ENCODE results near the gene MTFR1L. TPM values are rescaled to one million over a fixed set of nuclear protein-coding genes. Genes with fewer than 3 reads are reported as not detected.

MTFR1L gene
- total RNA-seq, 2 experiments from 2014 or later: 25.5 to 28.0 TPM

- no peaks in the 10 kb centered on the region for H3K36me3 ChIP-seq (ENCODE audit: insufficient read depth, low read length)
- H3K9me3 ChIP-seq (ENCODE audit: control insufficient read depth in 1 of 2, insufficient read depth in 1 of 2, low read length in 2 of 2): no peaks in the 10 kb centered on the region
- TF ChIP-seq, protein P1, sequence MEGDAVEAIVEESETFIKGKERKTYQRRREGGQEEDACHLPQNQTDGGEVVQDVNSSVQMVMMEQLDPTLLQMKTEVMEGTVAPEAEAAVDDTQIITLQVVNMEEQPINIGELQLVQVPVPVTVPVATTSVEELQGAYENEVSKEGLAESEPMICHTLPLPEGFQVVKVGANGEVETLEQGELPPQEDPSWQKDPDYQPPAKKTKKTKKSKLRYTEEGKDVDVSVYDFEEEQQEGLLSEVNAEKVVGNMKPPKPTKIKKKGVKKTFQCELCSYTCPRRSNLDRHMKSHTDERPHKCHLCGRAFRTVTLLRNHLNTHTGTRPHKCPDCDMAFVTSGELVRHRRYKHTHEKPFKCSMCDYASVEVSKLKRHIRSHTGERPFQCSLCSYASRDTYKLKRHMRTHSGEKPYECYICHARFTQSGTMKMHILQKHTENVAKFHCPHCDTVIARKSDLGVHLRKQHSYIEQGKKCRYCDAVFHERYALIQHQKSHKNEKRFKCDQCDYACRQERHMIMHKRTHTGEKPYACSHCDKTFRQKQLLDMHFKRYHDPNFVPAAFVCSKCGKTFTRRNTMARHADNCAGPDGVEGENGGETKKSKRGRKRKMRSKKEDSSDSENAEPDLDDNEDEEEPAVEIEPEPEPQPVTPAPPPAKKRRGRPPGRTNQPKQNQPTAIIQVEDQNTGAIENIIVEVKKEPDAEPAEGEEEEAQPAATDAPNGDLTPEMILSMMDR (IDR thresholded peaks at IDR 0.05): no peak
- H3K36me3 Mint-ChIP-seq (ENCODE audit: low read depth): no peaks in the 10 kb centered on the region
- no peaks in the 10 kb centered on the region for H3K27me3 Mint-ChIP-seq
- intact Hi-C loops (cut with DNase I, micrococcal nuclease): no loop called here
- no peak overlapping the region for H3K4me3 Mint-ChIP-seq
- H3K27ac Mint-ChIP-seq: no peak overlapping the region
- no peak for DNase-seq
- H3K4me3 ChIP-seq (ENCODE audit: low read length): no peak overlapping the region
- ChIA-PET CTCF (no interaction called here), POLR2A (no interaction called here)
- H3K4me1 Mint-ChIP-seq (ENCODE audit: low read depth): peaks cover 6% of the 10 kb centered on the region
- H3K9me3 Mint-ChIP-seq: no peaks in the 10 kb centered on the region
- no peaks in the 10 kb centered on the region for H3K27me3 ChIP-seq (ENCODE audit: control insufficient read depth in 1 of 2, insufficient read depth in 2 of 2, low read length in 2 of 2)
- ATAC-seq (ENCODE audit: poor library complexity): no peak
- no peak overlapping the region for H3K27ac ChIP-seq (ENCODE audit: low read depth in 1 of 2, low read length in 2 of 2)
- H3K4me1 ChIP-seq (ENCODE audit: insufficient read depth, low read length): peaks cover 14% of the 10 kb centered on the region
These were observed 44.7 kb downstream of the MTFR1L start for GRCh38 chr1:25864434-25864833.

GRCh38 chr1:25866288-25866687 is 46.5 kb downstream of the MTFR1L start:
- Mint-ChIP-seq H3K4me3 (no peak overlapping the region), H3K27me3 (no peaks in the 10 kb centered on the region)

DNA sequence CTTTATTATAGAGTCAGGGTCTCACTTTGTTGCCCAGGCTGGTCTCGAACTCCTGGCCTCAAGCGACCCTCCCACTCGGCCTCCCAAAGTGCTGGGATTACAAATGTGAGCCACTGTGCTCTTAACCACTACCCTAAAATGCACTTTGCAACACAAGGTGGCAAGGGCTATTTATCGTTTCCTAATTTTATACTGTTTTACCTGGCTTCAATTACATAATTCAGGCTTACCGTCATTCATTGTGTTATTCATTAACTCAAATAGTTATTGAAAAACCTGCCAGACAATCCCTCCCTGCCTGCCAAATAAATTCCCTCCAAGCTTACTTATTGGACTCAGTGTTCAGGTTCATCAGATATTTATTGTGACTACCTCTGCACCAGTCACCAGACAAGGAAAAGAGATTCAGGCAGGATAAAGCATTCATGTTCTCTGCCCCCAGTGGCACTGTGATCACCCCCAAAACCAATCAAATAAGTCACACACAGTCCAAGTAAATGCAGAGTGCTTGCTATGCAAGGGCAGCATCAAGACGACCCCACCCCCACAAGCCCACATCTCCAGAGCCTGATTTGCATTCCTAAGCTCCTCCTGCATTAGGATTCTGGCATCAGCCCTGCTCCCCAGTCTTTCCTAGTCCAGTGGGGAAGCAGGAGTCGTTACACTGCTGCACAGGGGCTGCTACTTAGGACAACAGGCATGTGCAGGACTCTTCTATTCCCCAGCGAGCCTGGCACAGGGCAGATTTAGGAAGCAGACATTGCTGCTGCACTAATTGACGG is 47.6 kb downstream of the MTFR1L start:
- intact Hi-C loops (cut with DNase I, micrococcal nuclease): no loop called here
- ChIA-PET POLR2A (no interaction called here), CTCF (no interaction called here)

More at GRCh38 chr1:25866288-25866687, 46.5 kb downstream of the MTFR1L start:
- POLR2A ChIA-PET: no interaction called here
- DNase-seq (no peak), ATAC-seq (ENCODE audit: poor library complexity) (no peak)
- H3K27ac ChIP-seq (ENCODE audit: low read depth in 1 of 2, low read length in 2 of 2): no peak overlapping the region
- H3K27me3 ChIP-seq (ENCODE audit: control insufficient read depth in 1 of 2, insufficient read depth in 2 of 2, low read length in 2 of 2): no peaks in the 10 kb centered on the region
- TF ChIP-seq, protein P1 (IDR thresholded peaks at IDR 0.05): no peak
- H3K27ac Mint-ChIP-seq: no peak overlapping the region
- no peaks in the 10 kb centered on the region for H3K9me3 ChIP-seq (ENCODE audit: control insufficient read depth in 1 of 2, insufficient read depth in 1 of 2, low read length in 2 of 2)
- H3K36me3 ChIP-seq (ENCODE audit: insufficient read depth, low read length): no peaks in the 10 kb centered on the region
- H3K4me1 ChIP-seq (ENCODE audit: insufficient read depth, low read length): peaks cover 2% of the 10 kb centered on the region
- no peak overlapping the region for H3K4me3 ChIP-seq (ENCODE audit: low read length)
- CTCF ChIA-PET: no interaction called here
- H3K9me3 Mint-ChIP-seq: no peaks in the 10 kb centered on the region
- no peaks in the 10 kb centered on the region for H3K4me1 Mint-ChIP-seq (ENCODE audit: low read depth)
- H3K36me3 Mint-ChIP-seq (ENCODE audit: low read depth): no peaks in the 10 kb centered on the region
- intact Hi-C loops (cut with DNase I, micrococcal nuclease): no loop called here

More for the DNA sequence above, 47.6 kb downstream of the MTFR1L start:
- Mint-ChIP-seq H3K36me3 (ENCODE audit: low read depth) (no peaks in the 10 kb centered on the region), H3K27me3 (no peaks in the 10 kb centered on the region), H3K27ac (no peak overlapping the region), H3K9me3 (no peaks in the 10 kb centered on the region), H3K4me1 (ENCODE audit: low read depth) (no peaks in the 10 kb centered on the region), H3K4me3 (no peak overlapping the region)
- no peaks in the 10 kb centered on the region for H3K36me3 ChIP-seq (ENCODE audit: insufficient read depth, low read length)
- ATAC-seq (ENCODE audit: poor library complexity) (no peak), DNase-seq (no peak)
- H3K4me3 ChIP-seq (ENCODE audit: low read length): no peak overlapping the region
- no peak overlapping the region for H3K27ac ChIP-seq (ENCODE audit: low read depth in 1 of 2, low read length in 2 of 2)
- TF ChIP-seq, protein P1 (IDR thresholded peaks at IDR 0.05): no peak
- no peaks in the 10 kb centered on the region for H3K4me1 ChIP-seq (ENCODE audit: insufficient read depth, low read length)
- no peaks in the 10 kb centered on the region for H3K27me3 ChIP-seq (ENCODE audit: control insufficient read depth in 1 of 2, insufficient read depth in 2 of 2, low read length in 2 of 2)
- H3K9me3 ChIP-seq (ENCODE audit: control insufficient read depth in 1 of 2, insufficient read depth in 1 of 2, low read length in 2 of 2): no peaks in the 10 kb centered on the region

Data from CD4-positive, alpha-beta T cell (primary cell).